Measurements from ENCODE around the gene RNF220. TPM values are rescaled to one million over a fixed set of nuclear protein-coding genes. Genes with fewer than 3 reads are reported as not detected.

RNF220 gene
- polyA plus RNA-seq, 4 donors = 52.6 to 86.1 (median 74.9) TPM

GRCh38 chr1:44420535-44420934 is 15.5 kb downstream of the RNF220 start:
- Histone ChIP-seq H3K4me3 (ENCODE audit: low read depth in 1 of 3, low read length in 3 of 3) (no peak overlapping the region), H3K36me3 (ENCODE audit: control insufficient read depth in 3 of 3, insufficient read depth in 2 of 3, low read depth in 1 of 3, low read length in 3 of 3) (no peaks in the 10 kb centered on the region), H3K27me3 (ENCODE audit: control insufficient read depth in 3 of 3, insufficient read depth in 3 of 3, low read length in 3 of 3) (peaks cover 15 to 82% (median 28%) of the 10 kb centered on the region in 3 donors), H3K27ac (ENCODE audit: low read depth in 1 of 3, low read length in 2 of 3) (no peak overlapping the region), H3K4me1 (ENCODE audit: control insufficient read depth in 3 of 3, insufficient read depth in 2 of 3, low read depth in 1 of 3, low read length in 2 of 3) (peaks cover 0 to 7% (median 4%) of the 10 kb centered on the region in 3 donors), H3K9me3 (ENCODE audit: control insufficient read depth in 2 of 2, insufficient read depth in 1 of 2, low read depth in 1 of 2, low read length in 1 of 2) (no peaks in the 10 kb centered on the region)
- DNase-seq (no peak), FAIRE-seq (no peak)
- whole genome bisulfite sequencing, 3 donors = 40 to 60% (median 57%) methylated on average over 2 of the region's 2 CpGs

DNA sequence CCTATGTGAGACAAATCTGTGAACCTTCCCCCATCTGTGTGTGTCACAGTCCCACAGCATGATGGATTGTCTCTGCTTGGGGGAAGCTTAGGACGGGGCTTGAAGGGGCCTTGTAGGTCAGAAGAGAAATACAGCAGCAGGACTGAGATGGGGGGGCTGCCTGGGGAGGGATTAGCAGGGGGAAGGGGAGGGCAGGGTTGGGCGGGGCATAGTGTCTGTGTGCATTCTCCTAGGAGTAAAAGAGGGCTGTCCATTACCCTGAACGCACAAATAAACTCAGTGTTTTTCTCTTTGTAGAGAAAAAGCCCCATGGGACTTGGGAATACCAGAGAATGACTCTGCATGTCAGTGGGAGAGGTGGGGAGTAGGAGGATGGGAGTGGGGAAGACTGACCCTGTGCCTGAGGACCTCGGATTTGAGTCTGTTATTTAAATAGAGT is 16.4 kb downstream of the RNF220 start:
- FAIRE-seq (no peak), DNase-seq (no peak)
- H3K4me1 ChIP-seq (ENCODE audit: control insufficient read depth in 3 of 3, insufficient read depth in 2 of 3, low read depth in 1 of 3, low read length in 2 of 3) = peaks cover 0 to 7% (median 4%) of the 10 kb centered on the region in 3 donors
- H3K27ac ChIP-seq (ENCODE audit: low read depth in 1 of 3, low read length in 2 of 3) = no peak overlapping the region
- 52 to 68% (median 66%) methylated on average over 4 of the region's 4 CpGs for WGBS, 3 donors
- peaks cover 15 to 78% (median 20%) of the 10 kb centered on the region in 3 donors for H3K27me3 ChIP-seq (ENCODE audit: control insufficient read depth in 3 of 3, insufficient read depth in 3 of 3, low read length in 3 of 3)
- H3K4me3 ChIP-seq (ENCODE audit: low read depth in 1 of 3, low read length in 3 of 3) = no peak overlapping the region
- H3K9me3 ChIP-seq (ENCODE audit: control insufficient read depth in 2 of 2, insufficient read depth in 1 of 2, low read depth in 1 of 2, low read length in 1 of 2) = no peaks in the 10 kb centered on the region
- H3K36me3 ChIP-seq (ENCODE audit: control insufficient read depth in 3 of 3, insufficient read depth in 2 of 3, low read depth in 1 of 3, low read length in 3 of 3) = no peaks in the 10 kb centered on the region

DNA sequence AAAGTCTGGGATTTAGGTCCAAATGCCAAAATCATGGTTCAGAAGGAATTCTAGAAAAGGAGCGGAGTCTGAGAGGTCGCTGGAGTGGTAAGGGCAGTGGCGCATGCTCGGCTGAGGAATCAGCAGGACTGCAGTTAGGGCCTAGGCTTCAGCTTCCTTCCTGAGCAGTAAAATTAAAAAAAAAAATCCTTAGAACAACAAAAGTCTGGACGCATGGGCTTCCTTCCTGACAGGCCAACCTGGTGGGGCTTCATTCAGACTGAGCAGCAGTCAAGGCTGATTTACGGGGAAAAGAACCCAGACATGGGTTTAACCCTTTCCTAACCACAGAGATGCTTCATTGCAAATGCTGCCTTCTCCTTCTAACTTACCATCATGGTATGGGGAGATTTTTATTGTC is 17.1 kb downstream of the RNF220 start:
- no peak overlapping the region for H3K27ac ChIP-seq (ENCODE audit: low read depth in 1 of 3, low read length in 2 of 3)
- H3K27me3 ChIP-seq (ENCODE audit: control insufficient read depth in 3 of 3, insufficient read depth in 3 of 3, low read length in 3 of 3) = peaks cover 13 to 72% (median 15%) of the 10 kb centered on the region in 3 donors
- no peaks in the 10 kb centered on the region for H3K9me3 ChIP-seq (ENCODE audit: control insufficient read depth in 2 of 2, insufficient read depth in 1 of 2, low read depth in 1 of 2, low read length in 1 of 2)
- DNase-seq (no peak), FAIRE-seq (no peak)
- H3K4me1 ChIP-seq (ENCODE audit: control insufficient read depth in 3 of 3, insufficient read depth in 2 of 3, low read depth in 1 of 3, low read length in 2 of 3) = peaks cover 0 to 7% (median 4%) of the 10 kb centered on the region in 3 donors
- no peak overlapping the region for H3K4me3 ChIP-seq (ENCODE audit: low read depth in 1 of 3, low read length in 3 of 3)
- WGBS, 3 donors = 58 to 72% (median 71%) methylated on average over 6 of the region's 6 CpGs
- H3K36me3 ChIP-seq (ENCODE audit: control insufficient read depth in 3 of 3, insufficient read depth in 2 of 3, low read depth in 1 of 3, low read length in 3 of 3) = no peaks in the 10 kb centered on the region

- Histone ChIP-seq H3K4me1 (ENCODE audit: control insufficient read depth in 3 of 3, insufficient read depth in 2 of 3, low read depth in 1 of 3, low read length in 2 of 3) (no peaks in the 10 kb centered on the region), H3K4me3 (ENCODE audit: low read depth in 1 of 3, low read length in 3 of 3) (no peak overlapping the region), H3K9me3 (ENCODE audit: control insufficient read depth in 2 of 2, insufficient read depth in 1 of 2, low read depth in 1 of 2, low read length in 1 of 2) (no peaks in the 10 kb centered on the region), H3K27me3 (ENCODE audit: control insufficient read depth in 3 of 3, insufficient read depth in 3 of 3, low read length in 3 of 3) (peaks cover 5 to 70% (median 11%) of the 10 kb centered on the region in 3 donors), H3K27ac (ENCODE audit: low read depth in 1 of 3, low read length in 2 of 3) (no peak overlapping the region), H3K36me3 (ENCODE audit: control insufficient read depth in 3 of 3, insufficient read depth in 2 of 3, low read depth in 1 of 3, low read length in 3 of 3) (no peaks in the 10 kb centered on the region)
- DNase-seq = peak in 1 of 2 donors; percentile 62
- no peak for FAIRE-seq
- WGBS, 3 donors = 8 to 19% (median 15%) methylated on average over 19 of the region's 19 CpGs
Measured at GRCh38 chr1:44423591-44424537, 18.8 kb downstream of the RNF220 start.

DNA sequence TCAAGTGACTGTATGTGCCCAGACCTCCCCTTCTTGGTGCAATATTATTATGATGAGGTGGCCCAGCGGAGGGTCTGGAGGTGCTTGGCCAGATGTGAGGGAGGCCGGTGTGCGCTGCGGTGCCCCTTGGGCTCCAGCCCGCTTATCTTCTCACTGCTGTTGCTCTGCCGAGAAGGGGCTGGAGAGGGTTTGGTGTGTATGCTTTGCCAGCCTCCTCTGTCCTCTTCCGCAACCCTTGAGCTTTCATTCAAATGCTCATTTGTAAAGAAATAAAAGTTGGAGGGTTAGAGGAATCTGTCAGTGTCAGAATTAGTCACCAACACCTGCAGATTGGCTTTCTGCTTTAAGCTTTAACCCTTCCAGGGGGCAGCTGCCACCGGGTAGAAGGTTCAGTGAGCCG is 19.7 kb downstream of the RNF220 start:
- Histone ChIP-seq H3K9me3 (ENCODE audit: control insufficient read depth in 2 of 2, insufficient read depth in 1 of 2, low read depth in 1 of 2, low read length in 1 of 2) (no peaks in the 10 kb centered on the region), H3K36me3 (ENCODE audit: control insufficient read depth in 3 of 3, insufficient read depth in 2 of 3, low read depth in 1 of 3, low read length in 3 of 3) (no peaks in the 10 kb centered on the region), H3K4me1 (ENCODE audit: control insufficient read depth in 3 of 3, insufficient read depth in 2 of 3, low read depth in 1 of 3, low read length in 2 of 3) (no peaks in the 10 kb centered on the region), H3K27ac (ENCODE audit: low read depth in 1 of 3, low read length in 2 of 3) (no peak overlapping the region), H3K4me3 (ENCODE audit: low read depth in 1 of 3, low read length in 3 of 3) (no peak overlapping the region), H3K27me3 (ENCODE audit: control insufficient read depth in 3 of 3, insufficient read depth in 3 of 3, low read length in 3 of 3) (peaks cover 5 to 67% (median 11%) of the 10 kb centered on the region in 3 donors)
- DNase-seq (no peak), FAIRE-seq (no peak)
- WGBS, 3 donors = 76 to 88% (median 85%) methylated on average over 9 of the region's 9 CpGs

DNA sequence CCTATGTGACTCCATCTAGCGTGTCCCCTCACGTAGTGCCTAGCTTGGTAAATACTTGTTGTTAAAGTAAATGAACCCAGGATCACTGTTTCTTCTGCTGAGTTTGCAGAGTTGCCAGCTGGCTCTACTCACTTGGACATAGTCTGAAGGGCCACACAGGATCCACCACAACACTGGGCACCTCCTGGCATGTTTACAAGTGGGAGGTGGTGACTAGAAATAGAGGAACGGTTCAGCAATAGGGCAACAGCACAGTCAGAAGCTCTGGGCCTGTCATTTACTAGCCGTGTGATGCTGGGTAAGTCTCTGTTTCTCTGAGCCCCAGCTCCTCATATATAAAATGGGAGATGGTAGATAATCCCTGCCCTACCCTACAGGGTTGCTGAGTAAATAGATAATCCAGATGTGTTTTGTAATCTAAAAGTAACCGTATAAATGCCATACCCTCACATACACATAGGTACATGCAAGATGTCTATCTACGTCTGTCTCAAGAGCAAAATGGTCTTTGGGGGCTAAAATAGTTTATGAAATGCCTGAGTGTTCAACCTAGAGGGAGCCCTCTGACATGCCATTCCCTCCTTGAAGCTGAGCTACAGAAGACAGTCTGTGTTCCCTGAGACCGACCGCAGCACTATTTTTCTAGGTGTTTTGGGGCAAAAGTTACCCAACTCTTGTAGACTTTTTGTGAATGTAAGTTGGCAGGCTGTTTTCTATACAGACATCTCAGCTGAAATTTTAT is 20.5 kb downstream of the RNF220 start:
- no peaks in the 10 kb centered on the region for H3K36me3 ChIP-seq (ENCODE audit: control insufficient read depth in 3 of 3, insufficient read depth in 2 of 3, low read depth in 1 of 3, low read length in 3 of 3)
- FAIRE-seq = no peak
- H3K4me3 ChIP-seq (ENCODE audit: low read depth in 1 of 3, low read length in 3 of 3) = no peak overlapping the region
- DNase-seq = no peak
- no peak overlapping the region for H3K27ac ChIP-seq (ENCODE audit: low read depth in 1 of 3, low read length in 2 of 3)
- H3K9me3 ChIP-seq (ENCODE audit: control insufficient read depth in 2 of 2, insufficient read depth in 1 of 2, low read depth in 1 of 2, low read length in 1 of 2) = no peaks in the 10 kb centered on the region
- H3K4me1 ChIP-seq (ENCODE audit: control insufficient read depth in 3 of 3, insufficient read depth in 2 of 3, low read depth in 1 of 3, low read length in 2 of 3) = no peaks in the 10 kb centered on the region
- peaks cover 0 to 60% (median 3%) of the 10 kb centered on the region in 3 donors for H3K27me3 ChIP-seq (ENCODE audit: control insufficient read depth in 3 of 3, insufficient read depth in 3 of 3, low read length in 3 of 3)
- 73 to 76% (median 74%) methylated on average over 8 of the region's 8 CpGs for WGBS, 3 donors

- no peak for FAIRE-seq
- Histone ChIP-seq H3K4me1 (ENCODE audit: control insufficient read depth in 3 of 3, insufficient read depth in 2 of 3, low read depth in 1 of 3, low read length in 2 of 3) (peaks cover 0 to 5% (median 0%) of the 10 kb centered on the region in 3 donors), H3K4me3 (ENCODE audit: low read depth in 1 of 3, low read length in 3 of 3) (no peak overlapping the region), H3K27ac (ENCODE audit: low read depth in 1 of 3, low read length in 2 of 3) (no peak overlapping the region), H3K9me3 (ENCODE audit: control insufficient read depth in 2 of 2, insufficient read depth in 1 of 2, low read depth in 1 of 2, low read length in 1 of 2) (no peaks in the 10 kb centered on the region), H3K36me3 (ENCODE audit: control insufficient read depth in 3 of 3, insufficient read depth in 2 of 3, low read depth in 1 of 3, low read length in 3 of 3) (no peaks in the 10 kb centered on the region), H3K27me3 (ENCODE audit: control insufficient read depth in 3 of 3, insufficient read depth in 3 of 3, low read length in 3 of 3) (peaks cover 0 to 16% (median 3%) of the 10 kb centered on the region in 3 donors)
- WGBS, 3 donors = 84 to 93% (median 85%) methylated on average over 2 of the region's 2 CpGs
- no peak for DNase-seq
Measured at GRCh38 chr1:44431861-44432260, 26.8 kb downstream of the RNF220 start.

- H3K9me3 ChIP-seq (ENCODE audit: control insufficient read depth in 2 of 2, insufficient read depth in 1 of 2, low read depth in 1 of 2, low read length in 1 of 2) = no peaks in the 10 kb centered on the region
- H3K27me3 ChIP-seq (ENCODE audit: control insufficient read depth in 3 of 3, insufficient read depth in 3 of 3, low read length in 3 of 3) = peaks cover 0 to 8% (median 3%) of the 10 kb centered on the region in 3 donors
- 61 to 83% (median 72%) methylated on average over 2 of the region's 2 CpGs for WGBS, 3 donors
- H3K36me3 ChIP-seq (ENCODE audit: control insufficient read depth in 3 of 3, insufficient read depth in 2 of 3, low read depth in 1 of 3, low read length in 3 of 3) = no peaks in the 10 kb centered on the region
- no peak overlapping the region for H3K4me3 ChIP-seq (ENCODE audit: low read depth in 1 of 3, low read length in 3 of 3)
- DNase-seq (no peak), FAIRE-seq (no peak)
- H3K4me1 ChIP-seq (ENCODE audit: control insufficient read depth in 3 of 3, insufficient read depth in 2 of 3, low read depth in 1 of 3, low read length in 2 of 3) = peaks cover 0 to 12% (median 3%) of the 10 kb centered on the region in 3 donors
- no peak overlapping the region for H3K27ac ChIP-seq (ENCODE audit: low read depth in 1 of 3, low read length in 2 of 3)
Measured at GRCh38 chr1:44433209-44433608, 28.2 kb downstream of the RNF220 start.
